NCI-H2196 treated with DMSO at 0.1 percent for 48 hours (cell line): ENCODE results near the gene APPL1.
"Not testable (repeated sequence)": the region's sequence is repeated elsewhere in the genome, so short reads cannot be mapped to it uniquely, and the experiment has no call there.

Experiments used
- DNase-seq: peaks from one replicate; lab custom pipeline; 2025; ENCODE audit not compliant: unreplicated experiment; lab: John Stamatoyannopoulos, UW

APPL1 gene

GRCh38 chr3:57261929-57262328 lies 34.4 kb downstream of the APPL1 start:
- DNase-seq: no peak

DNA sequence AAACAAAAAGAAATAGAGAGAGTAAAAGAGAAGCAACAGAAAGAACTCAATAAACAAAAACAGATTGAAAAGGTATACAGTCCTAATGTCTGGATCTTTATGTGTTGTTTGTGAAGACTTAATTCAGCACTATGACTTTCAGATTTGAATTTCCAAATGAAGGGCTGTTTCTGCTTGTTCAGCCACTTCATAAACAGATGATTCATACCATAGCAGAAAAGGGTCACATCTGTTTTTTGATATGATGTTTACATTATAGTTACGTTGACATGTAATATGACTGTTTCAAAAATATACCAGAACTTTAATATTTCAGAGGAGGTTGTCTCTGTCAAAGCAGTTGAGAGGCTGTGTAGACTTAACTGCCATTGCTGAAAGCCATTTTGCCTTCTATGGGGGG lies 40.9 kb downstream of the APPL1 start:
- no peak for DNase-seq

DNA sequence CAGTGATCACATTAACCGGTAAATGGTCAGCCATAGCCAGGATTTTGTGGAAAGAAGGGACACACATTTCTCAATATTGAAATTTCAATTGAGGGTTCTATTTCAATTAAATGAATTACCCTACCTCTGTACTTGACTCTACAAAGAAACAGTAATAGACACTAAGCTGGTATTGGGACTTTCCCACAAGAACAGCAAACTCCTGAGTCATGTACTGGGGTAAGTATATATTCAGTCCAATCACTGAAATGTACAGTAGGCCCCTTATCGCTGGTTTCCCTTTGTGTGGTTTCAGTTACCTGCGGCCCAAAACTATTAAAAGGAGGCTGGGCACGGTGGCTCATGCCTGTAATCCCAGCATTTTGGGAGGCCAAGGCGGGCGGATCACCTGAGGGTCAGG lies 47.3 kb downstream of the APPL1 start:
- DNase-seq: no peak

DNA sequence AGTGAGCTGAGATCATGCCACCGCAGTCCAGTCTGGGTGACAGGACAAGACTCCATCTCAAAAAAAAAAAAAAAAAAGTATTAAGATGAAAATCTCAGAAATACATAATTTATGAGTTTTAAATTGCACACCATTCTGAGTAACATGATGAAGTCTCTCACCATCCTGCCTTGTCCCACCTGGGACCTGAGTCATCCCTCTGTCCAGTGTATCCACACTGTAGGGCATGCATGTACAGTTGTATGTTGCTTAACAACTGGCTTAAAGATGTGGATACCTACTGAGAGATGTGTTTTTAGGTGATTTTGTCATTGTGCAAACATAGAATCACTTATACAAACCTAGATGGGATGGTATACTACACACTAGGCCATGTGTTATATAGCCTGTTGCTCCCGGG lies 47.9 kb downstream of the APPL1 start:
- DNase-seq: no peak

DNA sequence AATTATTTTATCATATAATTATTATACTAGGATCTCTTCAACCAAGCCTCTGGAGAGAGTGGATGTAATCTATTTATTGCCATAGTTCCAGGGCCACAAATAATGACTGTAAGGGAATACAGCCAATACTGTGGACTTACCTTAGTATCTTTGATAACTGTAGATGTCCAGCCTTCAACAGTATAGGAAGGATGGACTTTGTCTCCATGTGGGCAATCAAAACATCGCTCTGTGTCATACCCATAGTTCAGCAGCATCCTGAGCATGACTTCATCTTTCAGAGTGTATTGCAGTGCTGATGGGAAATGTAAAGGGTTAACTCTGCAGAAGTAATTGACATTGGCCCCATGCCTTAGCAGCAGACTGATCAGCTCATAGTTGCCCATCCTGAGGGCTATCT lies 50.7 kb downstream of the APPL1 start:
- DNase-seq: no peak

- no peak for DNase-seq
Measured at GRCh38 chr3:57279685-57280084, 52.2 kb downstream of the APPL1 start.

DNA sequence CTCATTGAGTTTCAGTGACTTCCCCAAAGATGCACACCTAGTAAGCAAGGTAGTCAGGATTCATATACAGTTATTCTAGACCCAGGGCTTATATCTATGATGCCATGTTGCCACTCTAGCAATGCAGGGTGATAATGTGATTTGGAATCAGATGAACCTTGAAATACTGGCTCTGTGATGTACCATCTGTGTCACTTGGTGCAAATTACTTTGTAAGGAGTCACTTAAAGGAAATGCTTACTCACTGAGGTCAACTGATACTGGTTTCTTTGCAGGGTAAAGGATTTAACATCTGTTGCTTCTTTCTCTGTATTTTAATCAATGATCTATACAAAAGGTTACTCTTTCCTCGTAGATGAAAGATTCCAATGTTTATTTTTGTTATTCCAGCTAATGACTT lies 54.2 kb downstream of the APPL1 start:
- no peak for DNase-seq

- no peak for DNase-seq
Measured at GRCh38 chr3:57283334-57283733, 55.8 kb downstream of the APPL1 start.

DNA sequence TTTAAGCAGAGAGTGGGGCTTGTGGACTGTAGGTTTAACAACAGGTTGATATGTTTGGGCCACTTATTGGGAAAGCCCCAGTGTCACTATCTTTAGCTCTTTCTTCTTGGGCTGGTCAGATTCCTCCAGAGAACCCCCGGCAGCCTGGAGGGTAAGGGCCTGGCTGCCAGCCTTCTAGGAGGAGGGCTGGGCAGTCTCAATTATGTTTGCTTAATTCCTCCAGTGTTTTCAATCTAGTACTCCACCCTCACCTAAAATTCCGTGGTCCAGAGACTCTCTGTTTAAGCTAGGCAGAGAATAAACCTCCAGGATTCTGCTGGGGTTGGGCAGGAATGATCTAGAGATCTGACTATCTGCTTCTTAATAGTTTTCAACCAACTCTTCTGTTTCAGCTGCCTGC lies 59.7 kb downstream of the APPL1 start:
- DNase-seq: no peak

- no peak for DNase-seq
Measured at GRCh38 chr3:57288403-57288802, 60.9 kb downstream of the APPL1 start.

DNA sequence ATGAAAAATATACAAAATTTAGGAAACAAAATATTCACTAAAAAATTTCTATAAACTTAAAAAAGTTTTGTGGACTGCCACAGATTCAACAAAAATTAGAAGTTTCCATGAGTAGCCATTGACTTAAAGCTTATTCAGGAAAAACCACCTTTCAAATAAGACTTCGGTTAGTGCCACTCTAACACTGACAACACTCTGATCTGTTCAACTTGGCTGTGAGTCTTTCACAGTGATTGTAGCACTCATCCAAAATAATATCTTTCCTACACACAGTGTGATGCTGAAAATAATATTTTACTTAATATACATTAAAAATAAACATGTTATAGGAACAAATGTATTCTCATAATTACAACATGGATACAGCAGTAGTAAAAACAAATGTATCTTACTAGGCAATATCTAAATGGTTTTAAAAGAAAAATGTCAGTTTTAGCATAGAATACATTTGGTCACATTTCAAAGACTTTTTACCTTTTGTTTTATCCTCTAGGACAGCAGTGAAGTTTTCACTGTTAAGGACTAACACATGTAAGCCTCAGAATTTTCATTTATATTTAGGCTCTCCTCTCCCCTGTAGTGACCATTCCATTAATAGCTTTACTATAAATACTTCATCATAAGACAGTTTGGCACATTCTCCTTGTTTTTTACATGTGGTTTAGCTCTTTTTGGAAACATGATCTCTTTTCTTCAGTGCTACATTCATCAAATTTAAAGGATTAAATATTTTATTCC lies 64.8 kb downstream of the APPL1 start, which contains the start of gene ASB14:
TSS of gene ASB14 (minus strand) at position 527 of the 738 bp plus-strand sequence. CDS start 652 bp downstream, outside the sequence.
- DNase-seq: no peak

DNA sequence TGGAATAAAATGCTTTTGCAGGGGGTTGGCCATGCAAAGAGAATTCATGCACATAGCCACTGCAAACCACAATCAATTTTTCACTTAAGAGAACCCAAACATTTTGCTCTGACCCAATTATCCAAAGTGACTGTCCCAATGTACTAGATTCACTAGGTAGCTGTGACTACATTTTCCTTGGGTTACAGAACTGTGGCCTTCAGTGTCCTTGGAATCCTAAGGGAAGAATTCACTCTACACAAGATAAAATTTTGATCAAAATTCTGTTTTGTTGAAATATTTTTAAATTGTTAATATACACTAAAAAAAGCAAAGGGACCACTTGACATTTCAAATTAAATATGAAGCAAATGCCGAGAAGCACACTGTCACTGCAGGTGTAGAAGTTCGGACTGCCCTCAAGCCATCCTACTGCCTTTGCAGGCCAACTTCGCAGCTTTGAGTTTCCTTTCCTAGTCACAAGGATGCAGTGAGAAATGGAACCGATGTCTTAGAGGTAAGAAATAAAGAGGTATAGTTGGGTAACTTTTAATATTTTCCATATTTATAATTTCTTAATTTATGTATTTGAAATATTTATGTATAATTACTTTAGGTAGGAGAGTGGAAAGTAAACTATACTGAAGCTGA lies 65.5 kb downstream of the APPL1 start:
- no peak for DNase-seq

GRCh38 chr3:57298041-57298440 lies 70.5 kb downstream of the APPL1 start:
- no peak for DNase-seq

DNA sequence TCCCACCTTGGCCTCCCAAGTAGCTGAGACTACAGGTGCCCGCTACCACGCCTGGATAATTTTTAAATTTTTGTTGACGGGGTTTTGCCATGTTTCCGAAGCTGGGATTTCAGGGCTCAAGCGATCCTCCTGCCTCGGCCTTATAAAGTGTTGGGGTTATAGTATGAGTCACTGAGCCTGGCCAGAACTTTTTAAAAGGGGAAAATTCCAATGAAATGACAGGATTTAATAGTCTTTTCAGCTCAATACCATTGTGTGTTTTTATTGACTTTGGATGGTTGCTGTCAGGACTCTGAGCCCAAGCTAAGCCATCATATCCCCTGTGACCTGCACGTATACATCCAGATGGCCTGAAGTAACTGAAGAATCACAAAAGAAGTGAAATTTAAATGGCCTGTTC lies 76.0 kb downstream of the APPL1 start:
- DNase-seq: not testable (repeated sequence)

GRCh38 chr3:57309769-57310360 lies 82.3 kb downstream of the APPL1 start:
- DNase-seq: no peak

- DNase-seq: no peak
Measured at GRCh38 chr3:57314204-57314603, 86.7 kb downstream of the APPL1 start.
